Fibroblast of lung (primary cell): Measurements from ENCODE around the gene ELOVL3. TPM values are rescaled to one million over a fixed set of nuclear protein-coding genes. Genes with fewer than 3 reads are reported as not detected.

ENCODE experiments used
- DNase-seq, 2 donors: peaks; one replicate each; pipeline versions ENCODE4 v3.0.0 to v3.0.0-alpha.2; 2010; ENCODE audit warnings: low read depth in 2 of 2
- H2AFZ ChIP-seq: 2 replicates; pipeline ENCODE4 v1.5.1; 2012; ENCODE audit warnings: low read length, control low read depth, inconsistent platforms
- H3K27ac ChIP-seq: 2 replicates; pipeline ENCODE4 v1.5.1; 2011; ENCODE audit warnings: low read length, control low read depth; ENCODE audit not compliant: insufficient read depth
- H3K27me3 ChIP-seq: 2 replicates; pipeline ENCODE4 v1.5.1; 2011; ENCODE audit warnings: mild to moderate bottlenecking, low read length; ENCODE audit not compliant: control insufficient read depth, insufficient read depth
- H3K36me3 ChIP-seq: 2 replicates; pipeline ENCODE4 v1.5.1; 2011; ENCODE audit warnings: low read length; ENCODE audit not compliant: control insufficient read depth, insufficient read depth
- H3K4me1 ChIP-seq: 2 replicates; pipeline ENCODE4 v1.5.1; 2011; ENCODE audit warnings: low read length; ENCODE audit not compliant: control insufficient read depth, insufficient read depth; ENCODE audit errors: extremely low read depth
- H3K4me2 ChIP-seq: 2 replicates; pipeline ENCODE4 v1.5.1; 2011; ENCODE audit warnings: low read length, control low read depth; ENCODE audit not compliant: insufficient read depth; ENCODE audit errors: extremely low read depth
- H3K4me3 ChIP-seq, 4 experiments: fragments of 200-600 bp in 1 of 4; sonication (generic) in 1 of 4; replicated peaks in 1 of 4; 2 replicates each; pipeline ENCODE4 v1.5.1; 2011 to 2016; ENCODE audit warnings: low read length in 4 of 4, low read depth in 3 of 4, mild to moderate bottlenecking in 3 of 4, control low read depth in 2 of 4, inconsistent platforms in 1 of 4, mixed read lengths in 1 of 4; ENCODE audit not compliant: insufficient read depth in 1 of 4; ENCODE audit errors: control extremely low read depth in 1 of 4
- H3K79me2 ChIP-seq: 2 replicates; pipeline ENCODE4 v1.5.1; 2012; ENCODE audit warnings: mild to moderate bottlenecking, low read length, inconsistent platforms; ENCODE audit not compliant: control insufficient read depth, insufficient read depth
- H3K9ac ChIP-seq: 2 replicates; pipeline ENCODE4 v1.5.1; 2011; ENCODE audit warnings: mild to moderate bottlenecking, low read length, control low read depth; ENCODE audit not compliant: insufficient read depth
- H3K9me3 ChIP-seq: 2 replicates; pipeline ENCODE4 v1.5.1; 2012; ENCODE audit warnings: low read depth, low read length; ENCODE audit not compliant: control insufficient read depth, insufficient read depth
- H4K20me1 ChIP-seq: 2 replicates; pipeline ENCODE4 v1.5.1; 2011; ENCODE audit warnings: low read length; ENCODE audit not compliant: control insufficient read depth, insufficient read depth; ENCODE audit errors: extremely low read depth
- CTCF ChIP-seq, 2 donors: IDR thresholded peaks in 1 of 2; conservative IDR thresholded peaks in 1 of 2; 1 replicate in 1 of 2; 2 replicates in 1 of 2; pipeline ENCODE4 v1.5.1; 2011 to 2012; ENCODE audit warnings: low read length in 2 of 2, control low read depth in 1 of 2, inconsistent platforms in 1 of 2, low read depth in 1 of 2, mild to moderate bottlenecking in 1 of 2
- EZH2 ChIP-seq: IDR thresholded peaks from 2 replicates; pipeline ENCODE4 v1.5.1; 2012; ENCODE audit warnings: low read length, control low read depth, mild to moderate bottlenecking; ENCODE audit errors: missing control alignments
- polyA plus RNA-seq, 2 donors: library from polyadenylated mRNA; depleted of rRNA in 1 of 2; stranded (reverse) in 1 of 2; unstranded in 1 of 2; fragments of >200 nt; gene quantifications; 2 replicates each; pipeline ENCODE4 v1.2.1, GENCODE V29; 2011 to 2012; ENCODE audit warnings: missing spikeins in 1 of 2
- total RNA-seq: library from RNA; depleted of rRNA; stranded (reverse); fragments of >200 nt; gene quantifications from 2 replicates; pipeline ENCODE4 v1.2.1, GENCODE V29; 2014

Gene ELOVL3
- total and polyA plus RNA-seq, 2 donors (not counting 1 experiment from before 2014, with no cell fraction given), result 0.27 to 0.66 TPM

- Histone ChIP-seq H3K4me1 (no peaks in the 10 kb centered on the region), H3K4me2 (no peak overlapping the region), H3K36me3 (no peaks in the 10 kb centered on the region), H3K79me2 (peaks cover 78% of the 10 kb centered on the region), H2AFZ (no peak overlapping the region), H3K4me3 (no peak overlapping the region), H3K27me3 (no peaks in the 10 kb centered on the region), H3K27ac (no peak overlapping the region), H4K20me1 (no peaks in the 10 kb centered on the region), H3K9me3 (no peaks in the 10 kb centered on the region), H3K9ac (no peak overlapping the region)
- TF ChIP-seq EZH2 (no peak), CTCF (conservative IDR thresholded peaks at IDR 0.05 in 1 of 2, IDR thresholded peaks at IDR 0.05 in 1 of 2; ENCODE audit: low read depth in 1 of 2, low read length in 2 of 2) (no peak)
- no peak for DNase-seq
Measured at GRCh38 chr10:102254426-102254825, 28.3 kb downstream of the ELOVL3 start.

- no peaks in the 10 kb centered on the region for H3K9me3 ChIP-seq
- no peak for TF ChIP-seq EZH2
- no peak for TF ChIP-seq CTCF (conservative IDR thresholded peaks at IDR 0.05 in 1 of 2, IDR thresholded peaks at IDR 0.05 in 1 of 2; ENCODE audit: low read depth in 1 of 2, low read length in 2 of 2)
- peaks cover 1% of the 10 kb centered on the region for H3K36me3 ChIP-seq
- H3K4me2 ChIP-seq, result no peak overlapping the region
- H3K27me3 ChIP-seq, result no peaks in the 10 kb centered on the region
- no peaks in the 10 kb centered on the region for H4K20me1 ChIP-seq
- H3K4me3 ChIP-seq, result no peak overlapping the region
- H3K9ac ChIP-seq, result no peak overlapping the region
- no peak overlapping the region for H3K27ac ChIP-seq
- no peak for DNase-seq
- no peak overlapping the region for H2AFZ ChIP-seq
- H3K79me2 ChIP-seq, result peaks cover 69% of the 10 kb centered on the region
- H3K4me1 ChIP-seq, result no peaks in the 10 kb centered on the region
Measured at GRCh38 chr10:102255404-102255803, 29.3 kb downstream of the ELOVL3 start.

- no peak overlapping the region for H2AFZ ChIP-seq
- H3K4me1 ChIP-seq, result no peaks in the 10 kb centered on the region
- H3K4me2 ChIP-seq, result no peak overlapping the region
- TF ChIP-seq CTCF (conservative IDR thresholded peaks at IDR 0.05 in 1 of 2, IDR thresholded peaks at IDR 0.05 in 1 of 2; ENCODE audit: low read depth in 1 of 2, low read length in 2 of 2) (no peak), EZH2 (no peak)
- H4K20me1 ChIP-seq, result peaks cover 2% of the 10 kb centered on the region
- H3K4me3 ChIP-seq, result no peak overlapping the region
- peaks cover 4% of the 10 kb centered on the region for H3K36me3 ChIP-seq
- H3K27me3 ChIP-seq, result no peaks in the 10 kb centered on the region
- no peak overlapping the region for H3K27ac ChIP-seq
- H3K9ac ChIP-seq, result no peak overlapping the region
- H3K9me3 ChIP-seq, result no peaks in the 10 kb centered on the region
- H3K79me2 ChIP-seq, result peaks cover 36% of the 10 kb centered on the region
- DNase-seq, result no peak
Measured at GRCh38 chr10:102261196-102261595, 35.1 kb downstream of the ELOVL3 start.
